Measurements from ENCODE around the gene SAMM50. TPM values are rescaled to one million over a fixed set of nuclear protein-coding genes. Genes with fewer than 3 reads are reported as not detected.
A peak's percentile ranks its signal among the peaks of the same experiment; 100 is the strongest.

SAMM50 gene
- total and polyA plus RNA-seq, 7 donors = 59.3 to 105 (median 80.0) TPM

DNA sequence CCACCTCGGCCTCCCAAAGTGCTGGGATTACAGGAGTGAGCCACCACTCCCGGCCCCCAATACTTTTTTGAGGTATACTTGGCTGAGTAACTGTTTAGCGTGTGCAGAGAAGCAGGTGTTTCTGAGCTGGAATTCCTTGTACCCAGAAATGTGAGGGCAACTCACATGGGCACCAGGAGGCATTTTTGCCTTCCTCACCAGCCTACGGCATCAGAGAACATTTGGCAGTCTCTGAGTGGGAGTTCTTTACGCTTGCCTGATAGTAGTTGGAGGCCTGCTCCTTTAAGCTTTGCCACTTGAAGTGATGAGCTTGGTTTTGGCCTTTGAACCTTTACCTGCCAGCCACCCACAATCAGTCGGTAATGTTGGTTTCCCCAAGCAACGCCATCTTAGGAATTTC, 78.0 kb downstream of the SAMM50 start:
- ATAC-seq (no peak), DNase-seq (peak in 1 of 2 donors; percentile 6)
- intact Hi-C loops (cut with DNase I) = no loop called here
- WGBS, 3 donors = 50 to 73% (median 52%) methylated on average over 7 of the region's 7 CpGs
- Histone ChIP-seq H3K4me1 (peaks cover 85% of the 10 kb centered on the region), H3K27ac (peak overlapping the region; percentile 96), H3K36me3 (ENCODE audit: insufficient read depth in 1 of 2, low read depth in 1 of 2) (no peaks in the 10 kb centered on the region), H3K27me3 (ENCODE audit: insufficient read depth in 3 of 3, low read length in 2 of 3) (no peaks in the 10 kb centered on the region), H3K9me3 (no peaks in the 10 kb centered on the region), H3K4me3 (peak overlapping the region; percentile 24)
- TF ChIP-seq, protein P1, sequence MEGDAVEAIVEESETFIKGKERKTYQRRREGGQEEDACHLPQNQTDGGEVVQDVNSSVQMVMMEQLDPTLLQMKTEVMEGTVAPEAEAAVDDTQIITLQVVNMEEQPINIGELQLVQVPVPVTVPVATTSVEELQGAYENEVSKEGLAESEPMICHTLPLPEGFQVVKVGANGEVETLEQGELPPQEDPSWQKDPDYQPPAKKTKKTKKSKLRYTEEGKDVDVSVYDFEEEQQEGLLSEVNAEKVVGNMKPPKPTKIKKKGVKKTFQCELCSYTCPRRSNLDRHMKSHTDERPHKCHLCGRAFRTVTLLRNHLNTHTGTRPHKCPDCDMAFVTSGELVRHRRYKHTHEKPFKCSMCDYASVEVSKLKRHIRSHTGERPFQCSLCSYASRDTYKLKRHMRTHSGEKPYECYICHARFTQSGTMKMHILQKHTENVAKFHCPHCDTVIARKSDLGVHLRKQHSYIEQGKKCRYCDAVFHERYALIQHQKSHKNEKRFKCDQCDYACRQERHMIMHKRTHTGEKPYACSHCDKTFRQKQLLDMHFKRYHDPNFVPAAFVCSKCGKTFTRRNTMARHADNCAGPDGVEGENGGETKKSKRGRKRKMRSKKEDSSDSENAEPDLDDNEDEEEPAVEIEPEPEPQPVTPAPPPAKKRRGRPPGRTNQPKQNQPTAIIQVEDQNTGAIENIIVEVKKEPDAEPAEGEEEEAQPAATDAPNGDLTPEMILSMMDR (IDR thresholded peaks at IDR 0.05) = no peak

DNA sequence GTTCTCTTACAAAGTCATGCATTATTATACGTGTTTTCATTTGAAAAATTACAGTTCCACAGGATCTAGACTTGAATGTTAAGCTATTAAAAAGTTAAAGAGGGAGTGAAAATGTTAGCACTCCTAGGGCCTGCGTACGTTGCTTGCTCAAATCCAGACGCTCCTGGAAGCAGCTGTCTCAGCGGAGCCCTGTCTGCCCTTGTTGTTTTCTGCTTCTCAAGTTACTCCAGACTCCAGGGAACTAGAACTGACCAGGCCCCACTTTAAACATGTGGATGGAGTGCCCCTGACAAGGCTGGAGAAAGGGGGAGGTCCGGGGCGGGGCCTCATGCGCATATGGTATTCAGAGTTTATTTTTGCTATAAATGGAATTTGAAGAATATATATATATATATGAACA, 78.5 kb downstream of the SAMM50 start:
- intact Hi-C loops (cut with DNase I) = no loop called here
- 23 to 31% (median 27%) methylated on average over 8 of the region's 8 CpGs for WGBS, 3 donors
- Histone ChIP-seq H3K9me3 (no peaks in the 10 kb centered on the region), H3K4me3 (peak overlapping the region; percentile 24), H3K4me1 (peaks cover 85% of the 10 kb centered on the region), H3K36me3 (ENCODE audit: insufficient read depth in 1 of 2, low read depth in 1 of 2) (no peaks in the 10 kb centered on the region), H3K27ac (peak overlapping the region; percentile 96), H3K27me3 (ENCODE audit: insufficient read depth in 3 of 3, low read length in 2 of 3) (no peaks in the 10 kb centered on the region)
- peak; percentile 40 to 64 for DNase-seq
- ATAC-seq = peak; percentile 61 to 71 (median 67)
- TF ChIP-seq, protein P1 (IDR thresholded peaks at IDR 0.05) = no peak

DNA sequence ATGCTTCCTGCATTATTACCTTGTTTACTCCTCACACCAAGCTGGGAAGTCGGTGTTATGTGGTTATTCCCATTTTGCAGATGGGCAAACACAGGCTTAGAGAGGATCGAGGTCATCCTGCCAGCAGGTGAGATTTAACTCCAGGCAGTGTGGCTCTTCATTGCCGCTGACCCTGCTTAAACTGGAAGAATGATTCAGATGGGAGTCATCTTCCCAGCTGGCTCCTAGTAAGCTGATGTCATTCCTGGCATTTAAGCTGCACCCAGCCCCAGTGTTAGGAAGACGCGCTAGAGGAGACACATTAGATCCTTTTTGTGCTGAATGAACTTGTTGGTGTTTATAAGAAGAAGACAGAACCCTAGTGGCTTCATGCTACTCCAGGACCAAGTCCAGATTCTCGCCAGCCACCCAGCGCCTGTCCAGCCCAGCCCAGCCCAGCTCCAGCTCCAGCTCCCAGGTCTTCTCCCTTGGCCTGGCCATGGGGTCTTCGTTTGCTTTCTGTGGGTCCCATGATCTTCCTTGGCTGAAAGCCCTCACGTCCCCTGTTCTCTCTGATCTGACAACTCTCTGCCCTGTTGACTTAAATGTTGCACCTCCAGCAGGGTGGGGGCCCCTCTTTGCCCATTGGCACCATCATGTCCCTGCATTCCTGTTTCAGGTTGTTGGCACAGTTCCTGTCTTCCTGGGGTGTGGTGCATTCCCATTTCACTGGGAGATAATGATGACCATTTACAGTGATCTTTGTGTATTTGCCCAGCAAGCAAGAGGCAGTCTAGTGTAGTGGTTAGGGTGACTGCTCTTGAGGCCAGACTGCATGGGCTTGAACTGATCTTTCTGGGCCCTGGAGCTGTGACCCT, 82.5 kb downstream of the SAMM50 start:
- peak overlapping the region; percentile 87 for H3K27ac ChIP-seq
- peaks cover 49% of the 10 kb centered on the region for H3K4me1 ChIP-seq
- TF ChIP-seq, protein P1 (IDR thresholded peaks at IDR 0.05) = no peak
- H3K4me3 ChIP-seq = no peak overlapping the region
- no peaks in the 10 kb centered on the region for H3K36me3 ChIP-seq (ENCODE audit: insufficient read depth in 1 of 2, low read depth in 1 of 2)
- no peaks in the 10 kb centered on the region for H3K9me3 ChIP-seq
- ATAC-seq = peak; percentile 93 to 96 (median 94)
- peak; percentile 50 to 78 for DNase-seq
- intact Hi-C loops (cut with DNase I) = no loop called here
- no peaks in the 10 kb centered on the region for H3K27me3 ChIP-seq (ENCODE audit: insufficient read depth in 3 of 3, low read length in 2 of 3)
- 20 to 34% (median 20%) methylated on average over 9 of the region's 9 CpGs for WGBS, 3 donors

DNA sequence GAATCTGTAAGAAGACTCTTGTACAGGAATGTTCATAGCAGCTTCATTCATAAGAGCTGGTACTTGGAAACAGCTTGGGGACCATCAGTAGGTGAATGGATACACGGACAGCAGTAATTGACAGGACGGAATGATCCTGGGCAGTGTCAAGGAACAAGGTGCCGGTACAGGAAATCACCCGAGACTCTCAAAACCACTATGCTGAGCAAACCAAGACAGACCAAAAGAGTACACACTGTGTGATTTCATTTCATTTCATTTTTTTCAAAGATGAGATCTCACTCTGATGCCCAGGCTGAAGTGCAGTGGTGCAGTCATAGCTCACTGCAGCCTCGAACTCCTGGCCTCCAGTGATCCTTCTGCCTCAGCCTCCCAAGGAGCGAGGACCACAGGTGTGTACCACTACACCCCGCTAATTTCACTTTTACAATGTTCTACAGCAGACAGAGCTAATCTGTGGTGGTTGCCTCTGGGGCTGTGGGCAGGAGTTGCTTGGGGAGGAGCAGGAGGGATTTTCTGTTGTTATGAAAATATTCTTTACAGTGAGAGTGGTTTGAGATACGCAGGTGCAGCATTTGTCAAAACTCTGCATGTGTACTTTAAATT, 84.4 kb downstream of the SAMM50 start:
- ATAC-seq = no peak

More for the DNA sequence above, 84.4 kb downstream of the SAMM50 start:
- WGBS, 3 donors = 86 to 99% (median 91%) methylated on average over 8 of the region's 8 CpGs
- DNase-seq = no peak
- Histone ChIP-seq H3K27me3 (ENCODE audit: insufficient read depth in 3 of 3, low read length in 2 of 3) (no peaks in the 10 kb centered on the region), H3K4me1 (peaks cover 32% of the 10 kb centered on the region), H3K36me3 (ENCODE audit: insufficient read depth in 1 of 2, low read depth in 1 of 2) (no peaks in the 10 kb centered on the region), H3K9me3 (no peaks in the 10 kb centered on the region), H3K4me3 (no peak overlapping the region), H3K27ac (no peak overlapping the region)
- intact Hi-C loops (cut with DNase I) = no loop called here
- TF ChIP-seq, protein P1 (IDR thresholded peaks at IDR 0.05) = no peak
